Mesenchymal stem cell (in vitro differentiated cells and primary cell): ENCODE data around the gene TMEM218.
A peak's percentile ranks its signal among the peaks of the same experiment; 100 is the strongest.
"Not testable (repeated sequence)": the region's sequence is repeated elsewhere in the genome, so short reads cannot be mapped to it uniquely, and the experiment has no call there.

Experiments used
- DNase-seq: peaks from one replicate; pipeline ENCODE4 v3.0.0-alpha.2; 2013
- H2AFZ ChIP-seq: one replicate; pipeline ENCODE4 v1.6.1; 2013; ENCODE audit warnings: low read depth, mild to moderate bottlenecking, control low read depth, inconsistent platforms, low read length, moderate library complexity
- H2AK5ac ChIP-seq: 2 replicates; pipeline ENCODE4 v1.6.1; 2013; ENCODE audit warnings: low read length, moderate library complexity, mild to moderate bottlenecking, inconsistent platforms; ENCODE audit not compliant: severe bottlenecking
- H2BK120ac ChIP-seq: one replicate; pipeline ENCODE4 v1.6.1; 2013; ENCODE audit warnings: low read depth, mild to moderate bottlenecking, inconsistent platforms, low read length, moderate library complexity
- H2BK12ac ChIP-seq, 2 experiments: one replicate each; pipeline ENCODE4 v1.6.1; 2013; ENCODE audit warnings: inconsistent platforms in 2 of 2, low read length in 2 of 2, mild to moderate bottlenecking in 2 of 2, moderate library complexity in 2 of 2, control low read depth in 1 of 2
- H2BK15ac ChIP-seq: one replicate; pipeline ENCODE4 v1.6.1; 2013; ENCODE audit warnings: mild to moderate bottlenecking, low read depth, inconsistent platforms; ENCODE audit not compliant: poor library complexity, severe bottlenecking
- H2BK5ac ChIP-seq: 2 replicates; pipeline ENCODE4 v1.6.1; 2013; ENCODE audit warnings: low read depth, mild to moderate bottlenecking, low read length, control low read depth, inconsistent platforms; ENCODE audit not compliant: poor library complexity, severe bottlenecking
- H3K14ac ChIP-seq, 2 experiments: one replicate each; pipeline ENCODE4 v1.6.1; 2013; ENCODE audit warnings: inconsistent platforms in 2 of 2, low read length in 2 of 2, control low read depth in 1 of 2, mild to moderate bottlenecking in 1 of 2, moderate library complexity in 1 of 2
- H3K18ac ChIP-seq, 2 experiments: one replicate each; pipeline ENCODE4 v1.6.1; 2013; ENCODE audit warnings: inconsistent platforms in 2 of 2, low read length in 2 of 2, control low read depth in 1 of 2, low read depth in 1 of 2, mild to moderate bottlenecking in 1 of 2
- H3K23ac ChIP-seq, 2 experiments: one replicate each; pipeline ENCODE4 v1.6.1; 2013; ENCODE audit warnings: inconsistent platforms in 2 of 2, low read length in 2 of 2, mild to moderate bottlenecking in 2 of 2, moderate library complexity in 2 of 2, control low read depth in 1 of 2
- H3K27ac ChIP-seq: 2 replicates; pipeline ENCODE4 v1.5.1; 2013; ENCODE audit warnings: mild to moderate bottlenecking, moderate library complexity, low read length, control low read depth, inconsistent platforms; ENCODE audit not compliant: poor library complexity, severe bottlenecking
- H3K27me3 ChIP-seq, 2 experiments: 2 replicates each; pipeline versions ENCODE4 v1.6.1 to v1.7.0; 2013; ENCODE audit warnings: low read length in 2 of 2, mild to moderate bottlenecking in 2 of 2, moderate library complexity in 2 of 2, control low read depth in 1 of 2, inconsistent platforms in 1 of 2; ENCODE audit not compliant: control insufficient read depth in 1 of 2, insufficient read depth in 1 of 2
- H3K36me3 ChIP-seq, 2 experiments: 2 replicates each; pipeline versions ENCODE4 v1.6.1 to v1.7.0; 2013; ENCODE audit warnings: low read length in 2 of 2, control low read depth in 1 of 2, inconsistent platforms in 1 of 2, low read depth in 1 of 2, mild to moderate bottlenecking in 1 of 2; ENCODE audit not compliant: insufficient read depth in 2 of 2, control insufficient read depth in 1 of 2
- H3K4ac ChIP-seq, 2 experiments: one replicate each; pipeline ENCODE4 v1.6.1; 2013; ENCODE audit warnings: inconsistent platforms in 2 of 2, low read length in 2 of 2, mild to moderate bottlenecking in 2 of 2, moderate library complexity in 2 of 2, control low read depth in 1 of 2, low read depth in 1 of 2
- H3K4me1 ChIP-seq: 2 replicates; pipeline ENCODE4 v1.6.1; 2013; ENCODE audit warnings: low read depth, low read length, control low read depth; ENCODE audit not compliant: control insufficient read depth, insufficient read depth
- H3K4me2 ChIP-seq: 2 replicates; pipeline ENCODE4 v1.6.1; 2013; ENCODE audit warnings: low read length, mild to moderate bottlenecking, inconsistent platforms; ENCODE audit not compliant: poor library complexity, severe bottlenecking
- H3K4me3 ChIP-seq, 2 experiments: 2 replicates each; pipeline versions ENCODE4 v1.5.1 to v1.7.0; 2013; ENCODE audit warnings: low read length in 2 of 2, mild to moderate bottlenecking in 2 of 2, control low read depth in 1 of 2, low read depth in 1 of 2; ENCODE audit not compliant: insufficient read depth in 1 of 2
- H3K79me1 ChIP-seq: replicated peaks from 2 replicates; pipeline ENCODE4 v1.6.1; 2013; ENCODE audit warnings: mild to moderate bottlenecking, control low read depth, low read length, inconsistent platforms; ENCODE audit not compliant: poor library complexity, severe bottlenecking
- H3K9ac ChIP-seq: 2 replicates; pipeline ENCODE4 v1.7.0; 2013; ENCODE audit warnings: mild to moderate bottlenecking, low read length, moderate library complexity
- H3K9me3 ChIP-seq: 2 replicates; pipeline ENCODE4 v1.7.0; 2013; ENCODE audit warnings: mild to moderate bottlenecking, low read length; ENCODE audit not compliant: control insufficient read depth
- H4K8ac ChIP-seq: one replicate; pipeline ENCODE4 v1.6.1; 2013; ENCODE audit warnings: inconsistent platforms, mild to moderate bottlenecking, low read length, moderate library complexity
- H4K91ac ChIP-seq: one replicate; pipeline ENCODE4 v1.6.1; 2013; ENCODE audit warnings: mild to moderate bottlenecking, low read length, inconsistent platforms
- WGBS: methylation state at CpG from one replicate; pipeline ENCODE4 v1.1.7; 2013; ENCODE audit warnings: mixed read lengths; 5-methylcytosine and 5-hydroxymethylcytosine counted together

Gene TMEM218

GRCh38 chr11:125056111-125056510, 55.3 kb downstream of the TMEM218 start:
- not testable (repeated sequence) for H2BK5ac ChIP-seq, H3K36me3 ChIP-seq, H2BK15ac ChIP-seq, H2AFZ ChIP-seq, H2AK5ac ChIP-seq, H3K4me3 ChIP-seq, H3K27me3 ChIP-seq, H3K4me2 ChIP-seq, H3K4me1 ChIP-seq, H3K9ac ChIP-seq, H3K18ac ChIP-seq, H4K91ac ChIP-seq, H3K14ac ChIP-seq, H2BK12ac ChIP-seq, H4K8ac ChIP-seq, H2BK120ac ChIP-seq, H3K23ac ChIP-seq, H3K79me1 ChIP-seq, H3K27ac ChIP-seq, H3K4ac ChIP-seq, DNase-seq, H3K9me3 ChIP-seq
- 90% methylated on average over 2 of the region's 2 CpGs for WGBS

- H3K14ac ChIP-seq = no peak overlapping the region
- H4K91ac ChIP-seq = no peak overlapping the region
- H2BK12ac ChIP-seq = no peak overlapping the region
- WGBS = 97% methylated on average over 2 of the region's 2 CpGs
- no peaks in the 10 kb centered on the region for H3K36me3 ChIP-seq
- no peak overlapping the region for H3K27ac ChIP-seq
- no peaks in the 10 kb centered on the region for H3K9me3 ChIP-seq
- no peak overlapping the region for H3K23ac ChIP-seq
- H3K4ac ChIP-seq = no peak overlapping the region
- no peak overlapping the region for H2AFZ ChIP-seq
- H4K8ac ChIP-seq = no peak overlapping the region
- H3K4me3 ChIP-seq = no peak overlapping the region
- H2AK5ac ChIP-seq = no peak overlapping the region
- no peak overlapping the region for H3K18ac ChIP-seq
- no peak overlapping the region for H3K9ac ChIP-seq
- H3K79me1 ChIP-seq = no peaks in the 10 kb centered on the region
- no peak overlapping the region for H2BK120ac ChIP-seq
- H3K4me1 ChIP-seq = no peaks in the 10 kb centered on the region
- DNase-seq = no peak
- H3K4me2 ChIP-seq = no peak overlapping the region
- H2BK5ac ChIP-seq = no peak overlapping the region
- H2BK15ac ChIP-seq = no peak overlapping the region
- H3K27me3 ChIP-seq = no peaks in the 10 kb centered on the region
Observed at GRCh38 chr11:125055107-125055715, 56.2 kb downstream of the TMEM218 start.

GRCh38 chr11:125053167-125053566, 58.3 kb downstream of the TMEM218 start:
- Histone ChIP-seq H3K4ac (no peak overlapping the region), H3K79me1 (no peaks in the 10 kb centered on the region), H3K27ac (no peak overlapping the region), H3K4me3 (no peak overlapping the region), H4K8ac (no peak overlapping the region), H3K23ac (no peak overlapping the region), H2AFZ (no peak overlapping the region), H2BK15ac (no peak overlapping the region), H3K4me2 (no peak overlapping the region), H3K18ac (peak overlapping the region in 1 of 2 experiments; percentile 30), H3K9ac (no peak overlapping the region), H2AK5ac (no peak overlapping the region), H3K14ac (no peak overlapping the region), H3K4me1 (no peaks in the 10 kb centered on the region), H3K27me3 (no peaks in the 10 kb centered on the region), H3K9me3 (no peaks in the 10 kb centered on the region), H2BK5ac (no peak overlapping the region), H2BK12ac (no peak overlapping the region), H2BK120ac (no peak overlapping the region), H4K91ac (no peak overlapping the region), H3K36me3 (no peaks in the 10 kb centered on the region)
- DNase-seq = no peak
- 100% methylated on average over 1 of the region's 1 CpG for WGBS

- Histone ChIP-seq H3K14ac (no peak overlapping the region), H3K4me1 (no peaks in the 10 kb centered on the region), H3K27me3 (no peaks in the 10 kb centered on the region), H2AK5ac (no peak overlapping the region), H2AFZ (no peak overlapping the region), H3K23ac (no peak overlapping the region), H3K9me3 (no peaks in the 10 kb centered on the region), H3K18ac (no peak overlapping the region), H2BK12ac (no peak overlapping the region), H3K79me1 (no peaks in the 10 kb centered on the region), H4K91ac (no peak overlapping the region), H2BK15ac (no peak overlapping the region), H3K4ac (no peak overlapping the region), H3K27ac (no peak overlapping the region), H2BK5ac (no peak overlapping the region), H2BK120ac (no peak overlapping the region), H4K8ac (no peak overlapping the region), H3K36me3 (no peaks in the 10 kb centered on the region), H3K4me3 (no peak overlapping the region), H3K9ac (no peak overlapping the region), H3K4me2 (no peak overlapping the region)
- no peak for DNase-seq
Observed at GRCh38 chr11:125052047-125052446, 59.4 kb downstream of the TMEM218 start.
